Ishikawa (cell line): Measurements from ENCODE around the gene HRC.

Source experiments
- CEBPB ChIP-seq: IDR thresholded peaks from 2 replicates; pipeline ENCODE4 v1.6.1; 2012
- CREB1 ChIP-seq: IDR thresholded peaks from 2 replicates; pipeline ENCODE4 v1.6.1; 2012; ENCODE audit warnings: low read depth
- EGR1 ChIP-seq: IDR thresholded peaks from 2 replicates; pipeline ENCODE4 v1.6.1; 2012
- EP300 ChIP-seq: IDR thresholded peaks from 2 replicates; pipeline ENCODE4 v1.6.1; 2012; ENCODE audit warnings: borderline replicate concordance
- FOXM1 ChIP-seq: IDR thresholded peaks from 2 replicates; pipeline ENCODE4 v1.6.1; 2012; ENCODE audit warnings: low read depth, borderline replicate concordance
- NFIC ChIP-seq: IDR thresholded peaks from 2 replicates; pipeline ENCODE4 v1.6.1; 2012
- RAD21 ChIP-seq: IDR thresholded peaks from 2 replicates; pipeline ENCODE4 v1.6.1; 2012; ENCODE audit warnings: low read depth
- TAF1 ChIP-seq: IDR thresholded peaks from 2 replicates; pipeline ENCODE4 v1.6.1; 2012; ENCODE audit warnings: low read depth, mild to moderate bottlenecking
- TCF12 ChIP-seq: IDR thresholded peaks from 2 replicates; pipeline ENCODE4 v1.6.1; 2012; ENCODE audit warnings: low read depth
- TEAD4 ChIP-seq: IDR thresholded peaks from 2 replicates; pipeline ENCODE4 v1.6.1; 2012
- YY1 ChIP-seq: IDR thresholded peaks from 2 replicates; pipeline ENCODE4 v1.6.1; 2012; ENCODE audit warnings: low read depth
- ZBTB7A ChIP-seq: IDR thresholded peaks from 2 replicates; pipeline ENCODE4 v1.6.1; 2012; ENCODE audit warnings: low read depth
- TF ChIP-seq, protein P1 (sequence below): IDR thresholded peaks from 2 replicates; pipeline ENCODE4 v1.6.1; 2012; ENCODE audit warnings: low read depth, mild to moderate bottlenecking
- TF ChIP-seq, protein P2 (sequence below): IDR thresholded peaks from 2 replicates; pipeline ENCODE4 v1.6.1; 2012
- TF ChIP-seq, protein P3 (sequence below): IDR thresholded peaks from 2 replicates; pipeline ENCODE4 v1.6.1; 2012

Gene HRC

DNA sequence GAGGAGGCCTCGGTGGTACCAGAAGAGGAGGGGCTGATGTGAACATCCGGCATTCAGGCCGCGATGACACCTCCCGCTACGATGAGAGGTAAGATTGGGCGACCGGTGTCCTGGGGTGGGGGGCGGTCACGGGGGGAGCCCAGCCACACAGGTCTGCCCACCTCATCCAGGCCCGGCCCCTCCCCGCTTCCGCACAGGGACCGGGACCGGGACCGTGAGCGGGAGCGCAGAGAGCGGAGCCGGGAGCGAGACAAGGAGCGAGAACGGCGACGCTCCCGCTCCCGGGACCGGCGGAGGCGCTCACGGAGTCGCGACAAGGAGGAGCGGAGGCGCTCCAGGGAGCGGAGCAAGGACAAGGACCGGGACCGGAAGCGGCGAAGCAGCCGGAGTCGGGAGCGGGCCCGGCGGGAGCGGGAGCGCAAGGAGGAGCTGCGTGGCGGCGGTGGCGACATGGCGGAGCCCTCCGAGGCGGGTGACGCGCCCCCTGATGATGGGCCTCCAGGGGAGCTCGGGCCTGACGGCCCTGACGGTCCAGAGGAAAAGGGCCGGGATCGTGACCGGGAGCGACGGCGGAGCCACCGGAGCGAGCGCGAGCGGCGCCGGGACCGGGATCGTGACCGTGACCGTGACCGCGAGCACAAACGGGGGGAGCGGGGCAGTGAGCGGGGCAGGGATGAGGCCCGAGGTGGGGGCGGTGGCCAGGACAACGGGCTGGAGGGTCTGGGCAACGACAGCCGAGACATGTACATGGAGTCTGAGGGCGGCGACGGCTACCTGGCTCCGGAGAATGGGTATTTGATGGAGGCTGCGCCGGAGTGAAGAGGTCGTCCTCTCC lies 47.4 kb downstream of the HRC start:
- no peak for TF ChIP-seq EGR1
- no peak for TF ChIP-seq EP300
- TF ChIP-seq, protein P1, sequence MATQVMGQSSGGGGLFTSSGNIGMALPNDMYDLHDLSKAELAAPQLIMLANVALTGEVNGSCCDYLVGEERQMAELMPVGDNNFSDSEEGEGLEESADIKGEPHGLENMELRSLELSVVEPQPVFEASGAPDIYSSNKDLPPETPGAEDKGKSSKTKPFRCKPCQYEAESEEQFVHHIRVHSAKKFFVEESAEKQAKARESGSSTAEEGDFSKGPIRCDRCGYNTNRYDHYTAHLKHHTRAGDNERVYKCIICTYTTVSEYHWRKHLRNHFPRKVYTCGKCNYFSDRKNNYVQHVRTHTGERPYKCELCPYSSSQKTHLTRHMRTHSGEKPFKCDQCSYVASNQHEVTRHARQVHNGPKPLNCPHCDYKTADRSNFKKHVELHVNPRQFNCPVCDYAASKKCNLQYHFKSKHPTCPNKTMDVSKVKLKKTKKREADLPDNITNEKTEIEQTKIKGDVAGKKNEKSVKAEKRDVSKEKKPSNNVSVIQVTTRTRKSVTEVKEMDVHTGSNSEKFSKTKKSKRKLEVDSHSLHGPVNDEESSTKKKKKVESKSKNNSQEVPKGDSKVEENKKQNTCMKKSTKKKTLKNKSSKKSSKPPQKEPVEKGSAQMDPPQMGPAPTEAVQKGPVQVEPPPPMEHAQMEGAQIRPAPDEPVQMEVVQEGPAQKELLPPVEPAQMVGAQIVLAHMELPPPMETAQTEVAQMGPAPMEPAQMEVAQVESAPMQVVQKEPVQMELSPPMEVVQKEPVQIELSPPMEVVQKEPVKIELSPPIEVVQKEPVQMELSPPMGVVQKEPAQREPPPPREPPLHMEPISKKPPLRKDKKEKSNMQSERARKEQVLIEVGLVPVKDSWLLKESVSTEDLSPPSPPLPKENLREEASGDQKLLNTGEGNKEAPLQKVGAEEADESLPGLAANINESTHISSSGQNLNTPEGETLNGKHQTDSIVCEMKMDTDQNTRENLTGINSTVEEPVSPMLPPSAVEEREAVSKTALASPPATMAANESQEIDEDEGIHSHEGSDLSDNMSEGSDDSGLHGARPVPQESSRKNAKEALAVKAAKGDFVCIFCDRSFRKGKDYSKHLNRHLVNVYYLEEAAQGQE: no peak
- no peak for TF ChIP-seq CEBPB
- TF ChIP-seq FOXM1: no peak
- no peak for TF ChIP-seq RAD21
- no peak for TF ChIP-seq YY1
- no peak for TF ChIP-seq TEAD4
- no peak for TF ChIP-seq NFIC

DNA sequence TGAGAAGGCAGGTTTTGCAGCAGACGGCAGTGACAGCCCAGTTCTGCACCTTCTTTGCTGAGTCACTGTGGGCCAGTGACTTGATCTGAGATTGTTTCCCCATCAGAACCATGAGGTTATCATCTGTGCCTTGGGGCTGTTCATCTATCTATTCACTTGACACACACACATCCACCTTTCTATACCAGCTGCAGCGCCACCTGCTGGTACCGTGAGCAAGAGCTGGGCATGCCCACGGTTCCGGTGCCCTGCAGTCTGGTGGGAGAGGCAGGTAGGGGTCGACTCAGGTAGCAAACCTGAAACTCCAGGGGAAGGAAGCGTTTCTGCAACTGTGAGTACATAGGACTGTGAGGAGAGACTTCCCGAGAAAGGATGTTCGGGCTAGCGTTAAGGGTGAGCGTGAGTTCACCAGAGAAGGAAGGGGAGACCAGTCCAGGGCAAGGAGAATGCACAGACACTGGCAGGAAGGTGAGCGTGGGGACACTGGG lies 48.5 kb downstream of the HRC start:
- no peak for TF ChIP-seq CREB1
- TF ChIP-seq, protein P2, sequence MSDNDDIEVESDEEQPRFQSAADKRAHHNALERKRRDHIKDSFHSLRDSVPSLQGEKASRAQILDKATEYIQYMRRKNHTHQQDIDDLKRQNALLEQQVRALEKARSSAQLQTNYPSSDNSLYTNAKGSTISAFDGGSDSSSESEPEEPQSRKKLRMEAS: no peak
- TF ChIP-seq, protein P3, sequence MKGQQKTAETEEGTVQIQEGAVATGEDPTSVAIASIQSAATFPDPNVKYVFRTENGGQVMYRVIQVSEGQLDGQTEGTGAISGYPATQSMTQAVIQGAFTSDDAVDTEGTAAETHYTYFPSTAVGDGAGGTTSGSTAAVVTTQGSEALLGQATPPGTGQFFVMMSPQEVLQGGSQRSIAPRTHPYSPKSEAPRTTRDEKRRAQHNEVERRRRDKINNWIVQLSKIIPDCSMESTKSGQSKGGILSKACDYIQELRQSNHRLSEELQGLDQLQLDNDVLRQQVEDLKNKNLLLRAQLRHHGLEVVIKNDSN: no peak
- no peak for TF ChIP-seq YY1
- no peak for TF ChIP-seq EGR1
- peak; percentile 30; the same call in 1 of the 2 replicates for TF ChIP-seq RAD21
- TF ChIP-seq CEBPB: no peak

DNA sequence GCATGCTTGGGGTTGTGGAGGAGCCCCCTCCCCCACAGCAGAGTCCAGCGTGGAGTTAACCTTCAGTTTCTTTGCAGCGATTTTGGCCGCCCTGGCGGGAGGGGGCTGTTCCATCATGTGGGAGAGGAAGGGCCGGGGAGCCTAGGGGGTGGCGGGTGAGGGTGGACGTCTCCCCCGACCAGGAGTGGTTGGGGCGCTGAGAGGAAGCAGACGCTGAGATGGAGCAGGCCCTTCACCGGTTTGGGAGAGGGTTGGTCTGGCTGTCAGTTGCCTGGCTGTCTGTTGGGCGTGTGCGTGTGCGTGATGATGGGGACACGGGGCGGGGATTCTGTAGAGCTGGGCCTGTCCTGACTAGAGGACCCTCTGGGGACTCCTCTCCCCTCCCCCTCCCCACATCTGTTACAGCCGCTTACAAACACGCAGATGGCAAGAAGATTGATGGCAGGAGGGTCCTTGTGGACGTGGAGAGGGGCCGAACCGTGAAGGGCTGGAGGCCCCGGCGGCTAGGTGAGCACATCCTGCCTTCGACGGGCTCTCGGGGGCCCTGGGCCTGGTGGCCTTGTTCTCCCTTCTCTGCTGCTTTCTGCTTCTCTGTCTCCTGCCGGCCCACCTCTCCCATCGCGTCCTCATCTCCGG lies 50.8 kb downstream of the HRC start:
- TF ChIP-seq TAF1: no peak

DNA sequence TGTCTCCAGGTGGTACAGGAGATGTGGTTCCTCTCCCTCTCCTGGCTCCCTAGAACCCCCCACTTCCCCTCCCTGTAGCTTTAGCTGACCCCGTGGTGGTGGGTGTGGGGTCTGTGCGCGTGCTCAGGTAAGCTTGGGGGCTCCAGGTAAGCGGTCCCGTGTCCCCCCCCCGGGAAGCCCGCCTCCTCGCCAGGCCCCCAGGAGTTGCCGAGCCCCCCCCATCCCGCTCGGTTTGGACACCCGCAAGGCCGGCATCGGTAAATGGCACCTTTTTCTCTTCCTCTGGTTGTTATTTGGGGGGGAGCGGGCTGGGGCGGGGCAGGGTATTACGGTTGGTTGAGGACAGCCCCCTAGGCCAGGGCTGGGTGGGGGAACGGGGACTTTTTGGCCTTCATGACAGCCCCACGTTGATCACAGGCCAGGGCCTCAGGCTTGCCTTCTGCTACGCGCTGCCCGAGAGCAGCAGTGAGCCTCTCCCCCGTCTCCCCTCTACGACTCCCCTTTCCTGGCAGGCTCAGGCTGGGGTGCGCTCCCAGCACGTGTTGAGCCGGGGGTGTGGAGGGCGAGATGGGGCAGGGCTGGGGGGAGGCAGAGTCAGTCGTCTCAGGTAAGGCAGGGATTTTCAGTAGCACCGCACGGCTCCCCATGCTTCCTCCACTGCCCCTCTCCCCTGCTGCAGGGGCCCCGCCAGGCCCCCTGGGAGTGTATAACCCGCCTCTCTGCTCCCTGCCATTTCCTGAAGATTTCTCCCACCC lies 51.7 kb downstream of the HRC start:
- TF ChIP-seq FOXM1: no peak
- no peak for TF ChIP-seq EGR1
- TF ChIP-seq, protein P1: no peak
- TF ChIP-seq TCF12: no peak
- no peak for TF ChIP-seq CEBPB
- TF ChIP-seq CREB1: no peak
- no peak for TF ChIP-seq RAD21
- no peak for TF ChIP-seq TEAD4
- no peak for TF ChIP-seq YY1
- no peak for TF ChIP-seq NFIC
- TF ChIP-seq EP300: no peak
- TF ChIP-seq ZBTB7A: no peak

DNA sequence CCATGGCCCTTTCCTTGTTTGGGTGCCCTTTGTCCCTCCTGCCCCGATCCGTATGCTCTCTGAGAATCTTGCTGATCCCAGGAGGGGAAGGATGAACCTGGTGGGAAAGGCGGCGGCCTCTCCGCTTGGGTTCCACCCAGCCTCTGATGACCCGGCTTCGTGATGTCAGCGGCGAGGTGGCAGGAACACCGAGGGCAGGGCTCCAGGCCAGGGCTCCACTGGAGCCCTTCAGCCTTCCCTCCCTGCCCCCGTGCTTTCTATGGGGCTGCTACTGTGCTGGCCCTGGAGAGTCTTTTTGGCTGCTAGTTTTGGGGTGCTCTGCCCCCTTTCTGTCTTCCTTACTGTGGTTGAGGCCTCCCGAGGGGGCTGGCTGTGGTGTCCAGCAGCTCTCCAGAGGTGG lies 52.9 kb downstream of the HRC start:
- no peak for TF ChIP-seq EP300
- TF ChIP-seq FOXM1: no peak
- no peak for TF ChIP-seq EGR1
- TF ChIP-seq, protein P1: no peak
- TF ChIP-seq TAF1: no peak
- TF ChIP-seq CREB1: no peak
- TF ChIP-seq, protein P2: no peak
- no peak for TF ChIP-seq NFIC
- TF ChIP-seq RAD21: no peak
- TF ChIP-seq, protein P3: no peak
- no peak for TF ChIP-seq CEBPB
- no peak for TF ChIP-seq ZBTB7A
- TF ChIP-seq TEAD4: no peak
- TF ChIP-seq YY1: no peak
- no peak for TF ChIP-seq TCF12
